K562 (cell line): ENCODE data around the gene NOXRED1. TPM values are rescaled to one million over a fixed set of nuclear protein-coding genes. Genes with fewer than 3 reads are reported as not detected.

Experiments used
- CBX2 ChIP-seq: fragments of 200-600 bp; sonication (generic); IDR thresholded peaks from one replicate; pipeline ENCODE4 v1.6.1; 2012; ENCODE audit warnings: mild to moderate bottlenecking, low read length, inconsistent platforms; ENCODE audit not compliant: insufficient read depth, poor library complexity, severe bottlenecking
- CBX8 ChIP-seq: fragments of 200-600 bp; sonication (generic); IDR thresholded peaks from 2 replicates; pipeline ENCODE4 v1.6.1; 2012; ENCODE audit warnings: borderline replicate concordance, mixed run types, low read depth, mild to moderate bottlenecking, moderate library complexity, mixed read lengths, low read length, control low read depth, inconsistent platforms; ENCODE audit not compliant: poor library complexity, severe bottlenecking; ENCODE audit errors: extremely low read depth
- FOSL1 ChIP-seq: fragments of 200-800 bp; sonication (Bioruptor generic); conservative IDR thresholded peaks from 2 replicates; pipeline ENCODE4 v1.6.1; 2016; ENCODE audit warnings: missing genetic modification characterization, missing compliant biosample characterization
- FOXK1 ChIP-seq: sonication (generic); formaldehyde crosslinking; IDR thresholded peaks from 2 replicates; pipeline ENCODE4 v1.8.0; 2022; ENCODE audit warnings: missing genetic modification reagents, mild to moderate bottlenecking, borderline replicate concordance
- GATAD2A ChIP-seq: fragments of 450-650 bp; IDR thresholded peaks from 2 replicates; pipeline ENCODE4 v1.6.1; 2017
- IRF1 ChIP-seq: sonication (generic); formaldehyde crosslinking; IDR thresholded peaks from 2 replicates; pipeline ENCODE4 v1.8.0; 2022; ENCODE audit warnings: missing genetic modification reagents, mild to moderate bottlenecking, borderline replicate concordance
- MAX ChIP-seq: sonication (generic); formaldehyde crosslinking; IDR thresholded peaks from 2 replicates; pipeline ENCODE4 v1.9.0; 2022; ENCODE audit warnings: mild to moderate bottlenecking, missing genetic modification reagents
- MEF2A ChIP-seq: IDR thresholded peaks from 2 replicates; pipeline ENCODE4 v1.6.1; 2011; ENCODE audit warnings: low read depth, mild to moderate bottlenecking, low read length, moderate library complexity; ENCODE audit not compliant: control insufficient read depth
- POLR2A ChIP-seq: fragments of 450-650 bp; conservative IDR thresholded peaks from 2 replicates; pipeline ENCODE4 v1.6.1; 2016
- POLR2AphosphoS5 ChIP-seq: IDR thresholded peaks from 2 replicates; pipeline ENCODE4 v1.6.1; 2011; ENCODE audit warnings: mild to moderate bottlenecking, low read depth, low read length, moderate library complexity; ENCODE audit not compliant: control insufficient read depth, insufficient read depth
- RBBP5 ChIP-seq: fragments of 200-600 bp; sonication (generic); IDR thresholded peaks from 2 replicates; pipeline ENCODE4 v1.6.1; 2012; ENCODE audit warnings: borderline replicate concordance, mild to moderate bottlenecking, low read length, control low read depth, inconsistent platforms; ENCODE audit not compliant: insufficient read depth, poor library complexity, severe bottlenecking
- RBFOX2 ChIP-seq: fragments of 200-400 bp; formaldehyde crosslinking; IDR thresholded peaks from 2 replicates; pipeline ENCODE4 v1.6.1; 2017; ENCODE audit warnings: low read depth, mild to moderate bottlenecking, low read length, moderate library complexity
- SETDB1 ChIP-seq: IDR thresholded peaks from one replicate; pipeline ENCODE4 v1.6.1; 2012; ENCODE audit warnings: low read length, control low read depth, inconsistent platforms
- ZFX ChIP-seq: sonication (generic); formaldehyde crosslinking; IDR thresholded peaks from 2 replicates; pipeline ENCODE4 v1.8.0; 2022; ENCODE audit warnings: mild to moderate bottlenecking, missing genetic modification reagents, moderate library complexity
- ZNF263 ChIP-seq: sonication (generic); formaldehyde crosslinking; IDR thresholded peaks from 2 replicates; pipeline ENCODE4 v1.8.0; 2022; ENCODE audit warnings: mild to moderate bottlenecking, missing genetic modification reagents, borderline replicate concordance
- ZNF384 ChIP-seq: IDR thresholded peaks from 2 replicates; pipeline ENCODE4 v1.6.1; 2012; ENCODE audit warnings: low read depth, low read length, improper control_type of control experiment
- ZNF707 ChIP-seq: fragments of 250-450 bp; sonication (Bioruptor Pico); conservative IDR thresholded peaks from 2 replicates; pipeline ENCODE4 v1.8.0; 2022; ENCODE audit warnings: inconsistent platforms, mild to moderate bottlenecking, moderate library complexity
- ZNF75A ChIP-seq: fragments of 450-650 bp; formaldehyde crosslinking; IDR thresholded peaks from 2 replicates; pipeline ENCODE4 v1.4.0; 2020; ENCODE audit warnings: mild to moderate bottlenecking
- ZZZ3 ChIP-seq: fragments of 450-650 bp; IDR thresholded peaks from 2 replicates; pipeline ENCODE4 v1.6.1; 2016; ENCODE audit warnings: antibody characterized with exemption, mild to moderate bottlenecking, moderate library complexity
- polyA plus RNA-seq, 8 experiments: library from polyadenylated mRNA; depleted of rRNA in 4 of 8; stranded (reverse) in 5 of 8; unstranded in 3 of 8; fragments of >200 nt; fragmentation: Nextera tagmentation in 2 of 8; fragmentation: Illumina TruSeq in 1 of 8; extraction: Ambion mirVana in 2 of 8; extraction: Trizol in 1 of 8; gene quantifications; 2 replicates each; pipeline versions ENCODE4 v1.2.1 to v1.2.3, GENCODE V29; 2011 to 2014; ENCODE audit warnings: inconsistent platforms in 1 of 8, missing spikeins in 1 of 8
- total RNA-seq, 7 experiments: library from RNA; depleted of rRNA in 6 of 7; stranded (reverse); fragments of >200 nt in 6 of 7; fragmentation: Illumina TruSeq in 2 of 7; extraction: Trizol in 2 of 7; gene quantifications; 2 replicates each; pipeline versions ENCODE4 v1.2.1 to v1.2.3, GENCODE V29; 2011 to 2021; ENCODE audit warnings: low replicate concordance in 1 of 7
- TF ChIP-seq, protein P1 (sequence below): sonication (generic); formaldehyde crosslinking; IDR thresholded peaks from 2 replicates; pipeline ENCODE4 v1.8.0; 2023; ENCODE audit warnings: mild to moderate bottlenecking, missing genetic modification reagents
- TF ChIP-seq, protein P2 (sequence below): sonication (generic); formaldehyde crosslinking; IDR thresholded peaks from 2 replicates; pipeline ENCODE4 v1.8.1; 2023; ENCODE audit warnings: mild to moderate bottlenecking, missing genetic modification reagents

NOXRED1 gene
- total and polyA plus RNA-seq, 9 of the 15 experiments (the other 6 are each of a cell fraction or from before 2014, with no cell fraction given), result 0.15 to 0.85 (median 0.30) TPM

- TF ChIP-seq, protein P1, sequence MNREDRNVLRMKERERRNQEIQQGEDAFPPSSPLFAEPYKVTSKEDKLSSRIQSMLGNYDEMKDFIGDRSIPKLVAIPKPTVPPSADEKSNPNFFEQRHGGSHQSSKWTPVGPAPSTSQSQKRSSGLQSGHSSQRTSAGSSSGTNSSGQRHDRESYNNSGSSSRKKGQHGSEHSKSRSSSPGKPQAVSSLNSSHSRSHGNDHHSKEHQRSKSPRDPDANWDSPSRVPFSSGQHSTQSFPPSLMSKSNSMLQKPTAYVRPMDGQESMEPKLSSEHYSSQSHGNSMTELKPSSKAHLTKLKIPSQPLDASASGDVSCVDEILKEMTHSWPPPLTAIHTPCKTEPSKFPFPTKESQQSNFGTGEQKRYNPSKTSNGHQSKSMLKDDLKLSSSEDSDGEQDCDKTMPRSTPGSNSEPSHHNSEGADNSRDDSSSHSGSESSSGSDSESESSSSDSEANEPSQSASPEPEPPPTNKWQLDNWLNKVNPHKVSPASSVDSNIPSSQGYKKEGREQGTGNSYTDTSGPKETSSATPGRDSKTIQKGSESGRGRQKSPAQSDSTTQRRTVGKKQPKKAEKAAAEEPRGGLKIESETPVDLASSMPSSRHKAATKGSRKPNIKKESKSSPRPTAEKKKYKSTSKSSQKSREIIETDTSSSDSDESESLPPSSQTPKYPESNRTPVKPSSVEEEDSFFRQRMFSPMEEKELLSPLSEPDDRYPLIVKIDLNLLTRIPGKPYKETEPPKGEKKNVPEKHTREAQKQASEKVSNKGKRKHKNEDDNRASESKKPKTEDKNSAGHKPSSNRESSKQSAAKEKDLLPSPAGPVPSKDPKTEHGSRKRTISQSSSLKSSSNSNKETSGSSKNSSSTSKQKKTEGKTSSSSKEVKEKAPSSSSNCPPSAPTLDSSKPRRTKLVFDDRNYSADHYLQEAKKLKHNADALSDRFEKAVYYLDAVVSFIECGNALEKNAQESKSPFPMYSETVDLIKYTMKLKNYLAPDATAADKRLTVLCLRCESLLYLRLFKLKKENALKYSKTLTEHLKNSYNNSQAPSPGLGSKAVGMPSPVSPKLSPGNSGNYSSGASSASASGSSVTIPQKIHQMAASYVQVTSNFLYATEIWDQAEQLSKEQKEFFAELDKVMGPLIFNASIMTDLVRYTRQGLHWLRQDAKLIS (CRISPR knock-in tag), result no peak; the same call in 1 of the 2 replicates
- no peak for TF ChIP-seq SETDB1
- no peak for TF ChIP-seq CBX2
- TF ChIP-seq POLR2A, result 0 out of 2 replicates have a peak, but pooled peaks have one; percentile 37
- TF ChIP-seq RBFOX2, result peak; percentile 73
- TF ChIP-seq GATAD2A, result no peak
- TF ChIP-seq ZZZ3, result no peak
- TF ChIP-seq FOSL1 (tag), result no peak
- TF ChIP-seq FOXK1 (CRISPR knock-in tag), result 0 out of 2 replicates have a peak, but pooled peaks have one; percentile 47
- TF ChIP-seq MAX (CRISPR knock-in tag), result peak; percentile 69
- no peak for TF ChIP-seq CBX8
- TF ChIP-seq, protein P2, sequence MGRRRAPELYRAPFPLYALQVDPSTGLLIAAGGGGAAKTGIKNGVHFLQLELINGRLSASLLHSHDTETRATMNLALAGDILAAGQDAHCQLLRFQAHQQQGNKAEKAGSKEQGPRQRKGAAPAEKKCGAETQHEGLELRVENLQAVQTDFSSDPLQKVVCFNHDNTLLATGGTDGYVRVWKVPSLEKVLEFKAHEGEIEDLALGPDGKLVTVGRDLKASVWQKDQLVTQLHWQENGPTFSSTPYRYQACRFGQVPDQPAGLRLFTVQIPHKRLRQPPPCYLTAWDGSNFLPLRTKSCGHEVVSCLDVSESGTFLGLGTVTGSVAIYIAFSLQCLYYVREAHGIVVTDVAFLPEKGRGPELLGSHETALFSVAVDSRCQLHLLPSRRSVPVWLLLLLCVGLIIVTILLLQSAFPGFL (CRISPR knock-in tag), result no peak
- TF ChIP-seq POLR2AphosphoS5, result 0 out of 2 replicates have a peak, but pooled peaks have one; percentile 4
- no peak for TF ChIP-seq ZNF384
- TF ChIP-seq IRF1 (CRISPR knock-in tag), result 0 out of 2 replicates have a peak, but pooled peaks have one; percentile 36
- no peak for TF ChIP-seq MEF2A
- no peak for TF ChIP-seq ZNF707 (CRISPR knock-in tag)
- peak; percentile 66 for TF ChIP-seq ZFX
- TF ChIP-seq ZNF75A (CRISPR knock-in tag), result no peak
- TF ChIP-seq ZNF263 (CRISPR knock-in tag), result no peak
- peak; percentile 25 for TF ChIP-seq RBBP5
These were observed 35.1 kb upstream of the NOXRED1 start (continued) for GRCh38 chr14:77458249-77458950.
